H1 (cell line): Measurements from ENCODE around the gene CCT3. TPM values are rescaled to one million over a fixed set of nuclear protein-coding genes. Genes with fewer than 3 reads are reported as not detected.
A peak's percentile ranks its signal among the peaks of the same experiment; 100 is the strongest.

ENCODE experiments used
- CTCF ChIA-PET: fragments of 300-600 bp; sonication (Branson Sonifier 250); formaldehyde crosslinking; loops from one replicate; lab custom pipeline; 2021; ENCODE audit not compliant: partially characterized antibody; lab: Charles Lee
- POLR2A ChIA-PET: fragments of 300-600 bp; sonication (Branson Sonifier 250); formaldehyde crosslinking; loops from one replicate; lab custom pipeline; 2021; ENCODE audit warnings: inconsistent platforms; ENCODE audit not compliant: partially characterized antibody; lab: Charles Lee
- DNase-seq, 2 experiments: peaks; one replicate each; pipeline versions ENCODE4 v3.0.0 to v3.0.0-alpha.2; 2010 to 2022; ENCODE audit warnings: low spot score in 2 of 2, low read depth in 1 of 2, mixed read lengths in 1 of 2
- FAIRE-seq: peaks from 2 replicates; lab custom pipeline; 2011; peaks lifted over from hg19 to GRCh38; lab: Jason Lieb, UNC
- H2AFZ ChIP-seq: 2 replicates; pipeline ENCODE4 v1.8.1; 2012; ENCODE audit warnings: low read length, inconsistent platforms
- H2AK5ac ChIP-seq: 2 replicates; pipeline ENCODE4 v1.6.1; 2013; ENCODE audit warnings: low read depth, low read length
- H2BK120ac ChIP-seq: replicated peaks from 2 replicates; pipeline ENCODE3; 2013; ENCODE audit warnings: low read depth, low read length, inconsistent platforms
- H2BK12ac ChIP-seq: 2 replicates; pipeline ENCODE4 v1.6.1; 2013; ENCODE audit warnings: low read depth, low read length
- H2BK15ac ChIP-seq: 2 replicates; pipeline ENCODE4 v1.6.1; 2013; ENCODE audit warnings: low read length
- H2BK20ac ChIP-seq: 2 replicates; pipeline ENCODE4 v1.6.1; 2013; ENCODE audit warnings: low read length
- H2BK5ac ChIP-seq: 2 replicates; pipeline ENCODE4 v1.6.1; 2013; ENCODE audit warnings: low read depth, low read length
- H3K14ac ChIP-seq: 2 replicates; pipeline ENCODE4 v1.6.1; 2013; ENCODE audit warnings: inconsistent platforms; ENCODE audit not compliant: insufficient read length
- H3K18ac ChIP-seq: 2 replicates; pipeline ENCODE4 v1.6.1; 2013; ENCODE audit warnings: low read length; ENCODE audit errors: extremely low read depth
- H3K23ac ChIP-seq: 2 replicates; pipeline ENCODE4 v1.6.1; 2013; ENCODE audit warnings: inconsistent platforms; ENCODE audit not compliant: insufficient read length
- H3K23me2 ChIP-seq: 2 replicates; pipeline ENCODE4 v1.6.1; 2013; ENCODE audit warnings: low read depth, low read length
- H3K27ac ChIP-seq: 2 replicates; pipeline ENCODE4 v1.6.1; 2011; ENCODE audit warnings: low read depth, low read length, inconsistent platforms
- H3K27me3 ChIP-seq, 4 experiments: replicated peaks in 1 of 4; 1 replicate in 1 of 4; 2 replicates in 3 of 4; pipeline versions ENCODE4 v1.6.1 to v1.8.1; 2011 to 2013; ENCODE audit warnings: low read length in 3 of 4, mild to moderate bottlenecking in 3 of 4, inconsistent platforms in 2 of 4, mixed read lengths in 2 of 4, moderate library complexity in 1 of 4; ENCODE audit not compliant: control insufficient read depth in 3 of 4, insufficient read depth in 3 of 4; ENCODE audit errors: extremely low read depth in 1 of 4
- H3K36me3 ChIP-seq, 4 experiments: 2 replicates each; pipeline versions ENCODE4 v1.6.1 to v1.8.1; 2011 to 2013; ENCODE audit warnings: mild to moderate bottlenecking in 4 of 4, low read length in 3 of 4, moderate library complexity in 2 of 4, control low read depth in 1 of 4, inconsistent platforms in 1 of 4; ENCODE audit not compliant: insufficient read depth in 4 of 4, control insufficient read depth in 2 of 4
- H3K4ac ChIP-seq: replicated peaks from 2 replicates; pipeline ENCODE3; 2013; ENCODE audit warnings: low read length, low read depth, mixed read lengths, inconsistent platforms; ENCODE audit not compliant: insufficient read length
- H3K4me1 ChIP-seq, 4 experiments: replicated peaks in 1 of 4; 1 replicate in 1 of 4; 2 replicates in 3 of 4; pipeline versions ENCODE4 v1.6.1 to v1.8.1; 2011 to 2013; ENCODE audit warnings: low read length in 3 of 4, inconsistent platforms in 2 of 4, mixed read lengths in 1 of 4; ENCODE audit not compliant: insufficient read depth in 4 of 4, control insufficient read depth in 3 of 4
- H3K4me2 ChIP-seq, 2 experiments: 2 replicates each; pipeline versions ENCODE4 v1.6.1 to v1.8.1; 2011 to 2013; ENCODE audit warnings: low read depth in 2 of 2, low read length in 2 of 2, control low read depth in 1 of 2, inconsistent platforms in 1 of 2, mild to moderate bottlenecking in 1 of 2; ENCODE audit not compliant: insufficient read depth in 1 of 2
- H3K4me3 ChIP-seq, 4 experiments: fragments of 200-600, 300-600 bp in 1 of 4; sonication (generic), shearing (Covaris generic), sonication (Bioruptor Twin) in 1 of 4; 2 replicates each; pipeline versions ENCODE4 v1.5.1 to v1.8.1; 2011 to 2016; ENCODE audit warnings: low read length in 4 of 4, low read depth in 3 of 4, control low read depth in 2 of 4, inconsistent platforms in 2 of 4, mild to moderate bottlenecking in 2 of 4, mixed read lengths in 1 of 4, moderate library complexity in 1 of 4; ENCODE audit not compliant: insufficient read depth in 2 of 4; ENCODE audit errors: extremely low read depth in 1 of 4
- H3K56ac ChIP-seq: replicated peaks from 2 replicates; pipeline ENCODE3; 2013; ENCODE audit warnings: low read depth, mild to moderate bottlenecking, mixed read lengths, low read length, inconsistent platforms; ENCODE audit not compliant: insufficient read length
- H3K79me1 ChIP-seq: 2 replicates; pipeline ENCODE4 v1.6.1; 2013; ENCODE audit warnings: low read depth, low read length, control low read depth
- H3K79me2 ChIP-seq, 2 experiments: 2 replicates each; pipeline versions ENCODE4 v1.6.1 to v1.8.1; 2012 to 2013; ENCODE audit warnings: low read length in 2 of 2, mild to moderate bottlenecking in 2 of 2, inconsistent platforms in 1 of 2; ENCODE audit not compliant: insufficient read depth in 2 of 2, control insufficient read depth in 1 of 2
- H3K9ac ChIP-seq, 4 experiments: replicated peaks in 1 of 4; 1 replicate in 1 of 4; 2 replicates in 3 of 4; pipeline versions ENCODE4 v1.6.1 to v1.8.1; 2011 to 2013; ENCODE audit warnings: low read depth in 3 of 4, low read length in 3 of 4, control low read depth in 2 of 4, mild to moderate bottlenecking in 2 of 4, moderate library complexity in 2 of 4, inconsistent platforms in 1 of 4; ENCODE audit errors: extremely low read depth in 1 of 4
- H3K9me3 ChIP-seq, 2 experiments: 2 replicates each; pipeline versions ENCODE4 v1.6.1 to v1.8.1; 2012 to 2013; ENCODE audit warnings: mild to moderate bottlenecking in 2 of 2, moderate library complexity in 2 of 2, control low read depth in 1 of 2, inconsistent platforms in 1 of 2, low read depth in 1 of 2, low read length in 1 of 2, mixed read lengths in 1 of 2; ENCODE audit not compliant: insufficient read depth in 2 of 2
- H4K20me1 ChIP-seq, 2 experiments: replicated peaks in 1 of 2; 2 replicates each; pipeline versions ENCODE3 to v1.8.1; 2011 to 2013; ENCODE audit warnings: inconsistent platforms in 2 of 2, low read length in 2 of 2, mild to moderate bottlenecking in 1 of 2; ENCODE audit not compliant: insufficient read depth in 2 of 2, control insufficient read depth in 1 of 2
- H4K5ac ChIP-seq: 2 replicates; pipeline ENCODE4 v1.6.1; 2013; ENCODE audit warnings: low read length, low read depth, mixed read lengths, inconsistent platforms; ENCODE audit not compliant: insufficient read length
- H4K8ac ChIP-seq: 2 replicates; pipeline ENCODE4 v1.8.0; 2013; ENCODE audit warnings: mild to moderate bottlenecking, moderate library complexity, low read length, inconsistent platforms; ENCODE audit not compliant: insufficient read depth; ENCODE audit errors: extremely low read depth
- H4K91ac ChIP-seq: replicated peaks from 2 replicates; pipeline ENCODE3; 2013; ENCODE audit warnings: low read length, mixed read lengths, inconsistent platforms; ENCODE audit not compliant: insufficient read length
- CBX5 ChIP-seq: fragments of 300-800, 300-1000 bp; sonication (generic); IDR thresholded peaks from 2 replicates; pipeline ENCODE4 v1.7.1; 2016; ENCODE audit warnings: antibody characterized with exemption, low read length, low read depth
- CTCF ChIP-seq, 3 experiments: IDR thresholded peaks; 1 replicate in 2 of 3; 2 replicates in 1 of 3; pipeline versions ENCODE4 v1.5.1 to v1.6.1; 2011; ENCODE audit warnings: low read length in 3 of 3, mild to moderate bottlenecking in 3 of 3, inconsistent platforms in 2 of 3, low read depth in 1 of 3, moderate library complexity in 1 of 3; ENCODE audit not compliant: insufficient read depth in 1 of 3; ENCODE audit errors: control extremely low read depth in 1 of 3
- EZH2 ChIP-seq: fragments of 200-600 bp; sonication (generic); IDR thresholded peaks from 2 replicates; pipeline ENCODE4 v1.7.1; 2012; ENCODE audit warnings: low read depth, mild to moderate bottlenecking, moderate library complexity, low read length, inconsistent platforms; ENCODE audit not compliant: severe bottlenecking
- JUN ChIP-seq: IDR thresholded peaks from 2 replicates; pipeline ENCODE4 v1.6.1; 2011; ENCODE audit warnings: low read depth, mild to moderate bottlenecking, improper control_type of control experiment, low read length
- MAFK ChIP-seq: IDR thresholded peaks from 2 replicates; pipeline ENCODE4 v1.6.1; 2012; ENCODE audit warnings: low read depth, mild to moderate bottlenecking, improper control_type of control experiment, low read length
- POLR2AphosphoS5 ChIP-seq: IDR thresholded peaks from 2 replicates; pipeline ENCODE4 v1.6.1; 2011; ENCODE audit warnings: low read depth, low read length
- WGBS, 2 experiments: shearing (Covaris generic) in 1 of 2; methylation state at CpG; one replicate each; pipeline versions ENCODE4 v1.1.6 to v1.1.7; 2013 to 2015; ENCODE audit warnings: low lambda C conversion rate in 2 of 2, mixed read lengths in 2 of 2, inconsistent platforms in 1 of 2, low coverage in 1 of 2, missing lambda C conversion rate in 1 of 2; ENCODE audit not compliant: insufficient replicate concordance in 2 of 2, insufficient coverage in 1 of 2, insufficient read length in 1 of 2; ENCODE audit errors: extremely low coverage in 1 of 2, missing lambda C conversion rate in 1 of 2; 5-methylcytosine and 5-hydroxymethylcytosine counted together
- polyA plus RNA-seq, 7 experiments: library from polyadenylated mRNA; depleted of rRNA in 3 of 7; stranded (reverse) in 5 of 7; unstranded in 2 of 7; fragments of >200 nt in 5 of 7; fragments of 200-250 nt in 2 of 7; gene quantifications; 1 replicate in 5 of 7; 2 replicates in 1 of 7; 4 replicates in 1 of 7; pipeline versions ENCODE4 v1.2.1 to v1.2.3, GENCODE V29; 2011 to 2013; ENCODE audit warnings: missing spikeins in 2 of 7, mixed read lengths in 2 of 7
- total RNA-seq: library from RNA; stranded (reverse); fragmentation: NEBNext Ultra II Directional; extraction: Animal tissue kit (Norgen Biotek cat#: 25700); gene quantifications from 2 replicates; pipeline ENCODE4 v1.2.1, GENCODE V29; 2021

CCT3 gene
- total and polyA plus RNA-seq, 2 of the 8 experiments (the other 6 are each of a cell fraction or from before 2014, with no cell fraction given) = 431 to 480 TPM

GRCh38 chr1:156282479-156283222 lies 55.4 kb downstream of the CCT3 start, which contains the start of gene SMG5:
TSS of gene SMG5 (minus strand) at chr1:156282825. CDS start at chr1:156282680, 145 bp downstream.
- H3K9me3 ChIP-seq = no peaks in the 10 kb centered on the region
- H4K20me1 ChIP-seq = peaks cover 3 to 17% of the 10 kb centered on the region in 2 experiments
- peak within 1 kb of the TSS; percentile 90 for H3K27ac ChIP-seq
- H2BK120ac ChIP-seq = no peak within 1 kb of the TSS
- peaks cover 0 to 10% (median 3%) of the 10 kb centered on the region in 4 experiments; a peak in 2 of 7 replicates for H3K4me1 ChIP-seq
- DNase-seq (peak; percentile 94 to 96), FAIRE-seq (peak; percentile 75)
- peaks cover 13% of the 10 kb centered on the region for H3K23me2 ChIP-seq
- H2BK5ac ChIP-seq = peak within 1 kb of the TSS; percentile 93
- CTCF ChIA-PET = interaction anchor here (0.7 to 5.3 kb wide), 15 partner anchors 12 to 1032 kb away, joined by 3 to 25 read pairs (median 3); no protein-coding TSS in a partner anchor
- no peak within 1 kb of the TSS; the same call in 1 of the 2 replicates for H2AK5ac ChIP-seq
- H3K4ac ChIP-seq = no peak within 1 kb of the TSS
- H4K8ac ChIP-seq = peak within 1 kb of the TSS; percentile 98; the same call in 1 of the 2 replicates
- H3K4me3 ChIP-seq = peak within 1 kb of the TSS; percentile 74 to 93 (median 85)
- no peaks in the 10 kb centered on the region for H3K27me3 ChIP-seq
- H2AFZ ChIP-seq = peak within 1 kb of the TSS; percentile 45
- WGBS, 2 experiments = 2% methylated on average over 46 of the region's 50 CpGs; no CpG with 5 or more reads in 1 of the 2 experiments
- H4K5ac ChIP-seq = peak within 1 kb of the TSS; percentile 65
- POLR2A ChIA-PET = interaction anchor here (0.7 to 17.4 kb wide), 29 partner anchors 9 to 370 kb away, joined by 3 to 221 read pairs (median 5); partner anchors contain the start of genes BGLAP, CCT3, GLMP and PAQR6
- H2BK15ac ChIP-seq = no peak within 1 kb of the TSS; the same call in 1 of the 2 replicates
- H2BK20ac ChIP-seq = no peak within 1 kb of the TSS
- H3K14ac ChIP-seq = no peak within 1 kb of the TSS
- H3K4me2 ChIP-seq = peak within 1 kb of the TSS; percentile 91 to 92
- H3K79me2 ChIP-seq = peaks cover 23 to 37% of the 10 kb centered on the region in 2 experiments
- no peak within 1 kb of the TSS for H3K23ac ChIP-seq
- peak within 1 kb of the TSS; percentile 63; the same call in 1 of the 2 replicates for H3K18ac ChIP-seq
- no peak within 1 kb of the TSS for H2BK12ac ChIP-seq
- peak within 1 kb of the TSS; percentile 92 to 97 (median 96) for H3K9ac ChIP-seq
- H3K36me3 ChIP-seq = peaks cover 9 to 21% (median 16%) of the 10 kb centered on the region in 4 experiments; a peak in 7 of 8 replicates
- H4K91ac ChIP-seq = peak within 1 kb of the TSS; percentile 20
- H3K56ac ChIP-seq = peak within 1 kb of the TSS; percentile 85
- H3K79me1 ChIP-seq = peaks cover 10% of the 10 kb centered on the region
- TF ChIP-seq EZH2 (no peak), POLR2AphosphoS5 (peak; percentile 95), CBX5 (no peak), CTCF (IDR thresholded peaks at IDR 0.05; ENCODE audit: control extremely low read depth in 1 of 3, insufficient read depth in 1 of 3, low read depth in 1 of 3, low read length in 3 of 3) (no peak), MAFK (no peak), JUN (no peak)
